B cell (primary cell): ENCODE measurements around the gene IGFALS.

Experiments
- CTCF ChIP-seq: fragments of 200-600 bp; IDR thresholded peaks from one replicate; pipeline ENCODE4 v1.8.0; 2022; ENCODE audit warnings: antibody characterized with exemption, mild to moderate bottlenecking
- EZH2 ChIP-seq: IDR thresholded peaks from 2 replicates; pipeline ENCODE4 v1.6.1; 2012; ENCODE audit warnings: borderline replicate concordance, low read depth, mild to moderate bottlenecking, moderate library complexity, low read length; ENCODE audit not compliant: insufficient read depth, poor library complexity, severe bottlenecking

GRCh38 chr16:1826691-1827573, 33.4 kb upstream of the IGFALS start, which contains the start of the genes FAHD1 and HAGH:
- TF ChIP-seq CTCF (no peak), EZH2 (no peak)
